Neural cell (in vitro differentiated cells): Measurements from ENCODE around the gene EXOC4. TPM values are rescaled to one million over a fixed set of nuclear protein-coding genes. Genes with fewer than 3 reads are reported as not detected.

Experiments
- H2AFZ ChIP-seq: fragments of 200-600, 300-800 bp; sonication (generic), shearing (Covaris generic); 2 replicates; pipeline ENCODE4 v1.6.0; 2014; ENCODE audit warnings: low read depth, mild to moderate bottlenecking, antibody characterized with exemption, low read length, moderate library complexity
- H3F3A ChIP-seq: fragments of 200-600 bp; shearing (Covaris generic); 2 replicates; pipeline ENCODE4 v1.6.1; 2016; ENCODE audit warnings: mild to moderate bottlenecking, moderate library complexity, mixed read lengths, antibody characterized with exemption, low read length; ENCODE audit not compliant: insufficient read depth, poor library complexity, severe bottlenecking
- H3K27ac ChIP-seq: fragments of 200-600, 300-800 bp; sonication (generic), shearing (Covaris generic); 2 replicates; pipeline ENCODE4 v1.5.1; 2014; ENCODE audit warnings: mild to moderate bottlenecking, low read length, moderate library complexity
- H3K27me3 ChIP-seq: fragments of 300-800, 200-600 bp; sonication (generic), shearing (Covaris generic); 2 replicates; pipeline ENCODE4 v1.6.0; 2014; ENCODE audit warnings: mild to moderate bottlenecking, low read depth, low read length, moderate library complexity; ENCODE audit not compliant: insufficient read depth
- H3K36me3 ChIP-seq: fragments of 300-800, 200-600 bp; sonication (generic), shearing (Covaris generic); 2 replicates; pipeline ENCODE4 v1.5.1; 2014; ENCODE audit warnings: mild to moderate bottlenecking, antibody characterized with exemption, low read length, moderate library complexity; ENCODE audit not compliant: insufficient read depth
- H3K4me2 ChIP-seq: fragments of 300-800, 200-600 bp; sonication (generic), shearing (Covaris generic); 2 replicates; pipeline ENCODE4 v1.6.0; 2014; ENCODE audit warnings: mild to moderate bottlenecking, low read length
- H3K4me3 ChIP-seq: fragments of 300-800, 200-600 bp; sonication (generic), shearing (Covaris generic); 2 replicates; pipeline ENCODE4 v1.5.1; 2014; ENCODE audit warnings: mild to moderate bottlenecking, low read length, moderate library complexity
- H3K79me2 ChIP-seq: fragments of 200-600 bp; shearing (Covaris generic); replicated peaks from 2 replicates; pipeline ENCODE4 v1.6.0; 2014; ENCODE audit warnings: mild to moderate bottlenecking, low read length, moderate library complexity; ENCODE audit not compliant: insufficient read depth
- H3K9ac ChIP-seq: fragments of 300-800, 200-600 bp; sonication (generic), shearing (Covaris generic); 2 replicates; pipeline ENCODE4 v1.6.1; 2016; ENCODE audit warnings: mild to moderate bottlenecking, low read length, mixed read lengths
- H3K9me2 ChIP-seq: fragments of 200-600 bp; shearing (Covaris generic); 2 replicates; pipeline ENCODE4 v1.6.1; 2016; ENCODE audit warnings: mild to moderate bottlenecking, low read length, mixed read lengths; ENCODE audit not compliant: insufficient read depth
- H3K9me3 ChIP-seq: fragments of 200-600, 300-800 bp; sonication (generic), shearing (Covaris generic); 2 replicates; pipeline ENCODE4 v1.6.1; 2016; ENCODE audit warnings: mild to moderate bottlenecking, mixed run types, low read length, moderate library complexity, mixed read lengths
- H4K20me1 ChIP-seq: fragments of 200-600 bp; shearing (Covaris generic); 2 replicates; pipeline ENCODE4 v1.6.1; 2016; ENCODE audit warnings: mild to moderate bottlenecking, mixed run types; ENCODE audit not compliant: insufficient read depth
- EP300 ChIP-seq: fragments of 450-650 bp; conservative IDR thresholded peaks from 2 replicates; pipeline ENCODE4 v1.6.1; 2014; ENCODE audit warnings: antibody characterized with exemption, mild to moderate bottlenecking, moderate library complexity; ENCODE audit not compliant: poor library complexity, severe bottlenecking
- EZH2 ChIP-seq: fragments of 200-600, 300-800 bp; shearing (Covaris generic), sonication (generic); IDR thresholded peaks from 2 replicates; pipeline ENCODE4 v1.6.1; 2014; ENCODE audit warnings: antibody characterized with exemption, low read length, borderline replicate concordance, mild to moderate bottlenecking; ENCODE audit not compliant: insufficient read depth, poor library complexity, severe bottlenecking
- MXI1 ChIP-seq: fragments of 450-650 bp; conservative IDR thresholded peaks from 2 replicates; pipeline ENCODE4 v1.6.1; 2014; ENCODE audit warnings: antibody characterized with exemption, mild to moderate bottlenecking; ENCODE audit not compliant: poor library complexity, severe bottlenecking
- POLR2AphosphoS5 ChIP-seq: IDR thresholded peaks from 2 replicates; pipeline ENCODE4 v1.6.1; 2012
- RAD21 ChIP-seq: fragments of 450-650 bp; conservative IDR thresholded peaks from 2 replicates; pipeline ENCODE4 v1.6.1; 2014; ENCODE audit warnings: antibody characterized with exemption, mild to moderate bottlenecking, moderate library complexity
- TAF1 ChIP-seq: IDR thresholded peaks from 2 replicates; pipeline ENCODE4 v1.6.1; 2012; ENCODE audit warnings: low read depth
- polyA plus RNA-seq: library from polyadenylated mRNA; depleted of rRNA; stranded (reverse); fragments of >200 nt; gene quantifications from 2 replicates; pipeline ENCODE4 v1.2.3, GENCODE V29; 2014
- TF ChIP-seq, protein P1 (sequence below): fragments of 450-650 bp; IDR thresholded peaks from 2 replicates; pipeline ENCODE4 v1.5.1; 2014; ENCODE audit warnings: antibody characterized with exemption, mild to moderate bottlenecking, moderate library complexity; ENCODE audit not compliant: poor library complexity, severe bottlenecking
- TF ChIP-seq, protein P2 (sequence below): IDR thresholded peaks from 2 replicates; pipeline ENCODE4 v1.6.1; 2012; ENCODE audit warnings: borderline replicate concordance

Gene EXOC4
- polyA plus RNA-seq, 1 donor from 2014 or later: 36.5 TPM

DNA sequence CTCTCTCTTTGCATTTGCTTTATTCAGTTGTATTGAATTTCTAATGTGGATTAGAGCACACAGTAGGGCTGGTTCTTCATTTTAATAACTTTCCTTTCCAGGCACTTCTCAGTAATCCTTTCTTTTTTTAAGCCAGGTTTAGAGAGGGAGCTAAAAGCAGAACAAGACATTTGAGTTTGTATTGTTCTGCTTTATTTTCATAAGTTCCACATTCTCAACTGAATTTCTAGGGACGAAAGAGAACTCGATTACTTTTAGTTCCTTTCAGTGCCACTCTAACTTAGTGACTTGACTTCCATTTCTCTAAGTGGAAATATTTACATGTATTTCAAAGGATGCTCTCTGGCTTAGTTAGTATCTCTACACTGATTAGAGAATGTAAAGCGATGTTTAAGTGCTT is 145.6 kb downstream of the EXOC4 start:
- Histone ChIP-seq H3K9me3 (no peaks in the 10 kb centered on the region), H3K4me3 (no peak overlapping the region), H3F3A (no peaks in the 10 kb centered on the region), H3K36me3 (no peaks in the 10 kb centered on the region), H3K9ac (no peak overlapping the region), H3K79me2 (peaks cover 4% of the 10 kb centered on the region), H3K4me2 (no peak overlapping the region), H4K20me1 (no peaks in the 10 kb centered on the region), H3K27me3 (no peaks in the 10 kb centered on the region), H3K27ac (no peak overlapping the region), H3K9me2 (no peaks in the 10 kb centered on the region), H2AFZ (no peak overlapping the region)
- TF ChIP-seq POLR2AphosphoS5 (no peak), MXI1 (no peak)
- TF ChIP-seq, protein P1, sequence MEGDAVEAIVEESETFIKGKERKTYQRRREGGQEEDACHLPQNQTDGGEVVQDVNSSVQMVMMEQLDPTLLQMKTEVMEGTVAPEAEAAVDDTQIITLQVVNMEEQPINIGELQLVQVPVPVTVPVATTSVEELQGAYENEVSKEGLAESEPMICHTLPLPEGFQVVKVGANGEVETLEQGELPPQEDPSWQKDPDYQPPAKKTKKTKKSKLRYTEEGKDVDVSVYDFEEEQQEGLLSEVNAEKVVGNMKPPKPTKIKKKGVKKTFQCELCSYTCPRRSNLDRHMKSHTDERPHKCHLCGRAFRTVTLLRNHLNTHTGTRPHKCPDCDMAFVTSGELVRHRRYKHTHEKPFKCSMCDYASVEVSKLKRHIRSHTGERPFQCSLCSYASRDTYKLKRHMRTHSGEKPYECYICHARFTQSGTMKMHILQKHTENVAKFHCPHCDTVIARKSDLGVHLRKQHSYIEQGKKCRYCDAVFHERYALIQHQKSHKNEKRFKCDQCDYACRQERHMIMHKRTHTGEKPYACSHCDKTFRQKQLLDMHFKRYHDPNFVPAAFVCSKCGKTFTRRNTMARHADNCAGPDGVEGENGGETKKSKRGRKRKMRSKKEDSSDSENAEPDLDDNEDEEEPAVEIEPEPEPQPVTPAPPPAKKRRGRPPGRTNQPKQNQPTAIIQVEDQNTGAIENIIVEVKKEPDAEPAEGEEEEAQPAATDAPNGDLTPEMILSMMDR: no peak

DNA sequence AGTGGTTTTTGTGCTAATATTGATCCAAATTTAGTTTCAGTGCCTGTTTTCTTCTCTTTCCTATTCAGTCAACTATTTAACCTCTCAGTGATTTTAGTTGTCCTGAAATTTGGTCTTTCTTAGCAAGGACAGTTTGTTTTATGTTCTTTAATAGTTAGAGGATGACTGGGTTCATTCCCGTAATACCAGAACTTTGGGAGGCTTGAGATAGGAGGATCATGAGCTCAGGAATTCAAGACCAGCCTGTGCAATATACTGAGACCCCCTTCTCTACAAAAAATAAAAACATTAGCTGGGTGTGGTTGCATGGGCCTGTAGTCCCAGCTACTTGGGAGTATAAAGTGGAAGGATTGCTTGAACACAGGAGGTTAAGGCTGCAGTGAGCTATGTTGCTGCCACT is 148.3 kb downstream of the EXOC4 start:
- Histone ChIP-seq H3K9me2 (no peaks in the 10 kb centered on the region), H3K4me3 (no peak overlapping the region), H2AFZ (no peak overlapping the region), H3F3A (no peaks in the 10 kb centered on the region), H3K36me3 (no peaks in the 10 kb centered on the region), H3K27me3 (no peaks in the 10 kb centered on the region), H3K4me2 (no peak overlapping the region), H3K27ac (no peak overlapping the region), H3K79me2 (peaks cover 4% of the 10 kb centered on the region), H3K9ac (no peak overlapping the region), H3K9me3 (no peaks in the 10 kb centered on the region), H4K20me1 (no peaks in the 10 kb centered on the region)
- TF ChIP-seq, protein P1: no peak
- TF ChIP-seq EP300: no peak
- TF ChIP-seq POLR2AphosphoS5: no peak
- TF ChIP-seq, protein P2, sequence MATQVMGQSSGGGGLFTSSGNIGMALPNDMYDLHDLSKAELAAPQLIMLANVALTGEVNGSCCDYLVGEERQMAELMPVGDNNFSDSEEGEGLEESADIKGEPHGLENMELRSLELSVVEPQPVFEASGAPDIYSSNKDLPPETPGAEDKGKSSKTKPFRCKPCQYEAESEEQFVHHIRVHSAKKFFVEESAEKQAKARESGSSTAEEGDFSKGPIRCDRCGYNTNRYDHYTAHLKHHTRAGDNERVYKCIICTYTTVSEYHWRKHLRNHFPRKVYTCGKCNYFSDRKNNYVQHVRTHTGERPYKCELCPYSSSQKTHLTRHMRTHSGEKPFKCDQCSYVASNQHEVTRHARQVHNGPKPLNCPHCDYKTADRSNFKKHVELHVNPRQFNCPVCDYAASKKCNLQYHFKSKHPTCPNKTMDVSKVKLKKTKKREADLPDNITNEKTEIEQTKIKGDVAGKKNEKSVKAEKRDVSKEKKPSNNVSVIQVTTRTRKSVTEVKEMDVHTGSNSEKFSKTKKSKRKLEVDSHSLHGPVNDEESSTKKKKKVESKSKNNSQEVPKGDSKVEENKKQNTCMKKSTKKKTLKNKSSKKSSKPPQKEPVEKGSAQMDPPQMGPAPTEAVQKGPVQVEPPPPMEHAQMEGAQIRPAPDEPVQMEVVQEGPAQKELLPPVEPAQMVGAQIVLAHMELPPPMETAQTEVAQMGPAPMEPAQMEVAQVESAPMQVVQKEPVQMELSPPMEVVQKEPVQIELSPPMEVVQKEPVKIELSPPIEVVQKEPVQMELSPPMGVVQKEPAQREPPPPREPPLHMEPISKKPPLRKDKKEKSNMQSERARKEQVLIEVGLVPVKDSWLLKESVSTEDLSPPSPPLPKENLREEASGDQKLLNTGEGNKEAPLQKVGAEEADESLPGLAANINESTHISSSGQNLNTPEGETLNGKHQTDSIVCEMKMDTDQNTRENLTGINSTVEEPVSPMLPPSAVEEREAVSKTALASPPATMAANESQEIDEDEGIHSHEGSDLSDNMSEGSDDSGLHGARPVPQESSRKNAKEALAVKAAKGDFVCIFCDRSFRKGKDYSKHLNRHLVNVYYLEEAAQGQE: no peak
- no peak for TF ChIP-seq EZH2
- TF ChIP-seq TAF1: no peak
- TF ChIP-seq RAD21: no peak
